Breast epithelium (tissue), 3 donors: ENCODE results near the gene RAB20.

Experiments used
- POLR2AphosphoS5 ChIP-seq, 3 donors: sonication (generic); formaldehyde crosslinking; IDR thresholded peaks; one replicate each; pipeline ENCODE4 v1.6.1; 2017; ENCODE audit warnings: antibody characterized with exemption in 3 of 3
- TF ChIP-seq, protein P1 (sequence below), 3 donors: fragments of 450-650 bp; IDR thresholded peaks; one replicate each; pipeline ENCODE4 v1.5.1; 2016 to 2017; ENCODE audit warnings: antibody characterized with exemption in 3 of 3, mild to moderate bottlenecking in 3 of 3, moderate library complexity in 3 of 3

DNA sequence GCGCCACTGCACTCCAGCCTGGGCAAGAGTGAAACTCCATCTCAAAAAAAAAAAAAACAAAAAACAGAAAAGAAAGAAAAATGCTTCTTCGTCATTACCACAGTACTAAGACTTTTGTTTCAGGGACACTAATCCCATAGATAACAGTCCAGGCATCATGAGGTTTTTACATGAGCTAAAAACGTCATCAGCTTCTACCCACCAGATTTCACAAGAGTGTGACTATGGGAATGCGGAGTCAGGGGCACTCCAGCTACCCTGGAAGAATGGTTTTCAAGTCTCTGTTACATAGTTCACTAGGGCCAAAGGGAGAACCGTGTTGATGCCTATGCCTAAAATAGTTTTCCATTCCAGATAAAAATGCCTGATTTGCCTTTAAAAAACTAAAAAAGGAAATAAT is 33.2 kb downstream of the RAB20 start:
- no peak for TF ChIP-seq POLR2AphosphoS5 (IDR thresholded peaks at IDR 0.05)
- TF ChIP-seq, protein P1, sequence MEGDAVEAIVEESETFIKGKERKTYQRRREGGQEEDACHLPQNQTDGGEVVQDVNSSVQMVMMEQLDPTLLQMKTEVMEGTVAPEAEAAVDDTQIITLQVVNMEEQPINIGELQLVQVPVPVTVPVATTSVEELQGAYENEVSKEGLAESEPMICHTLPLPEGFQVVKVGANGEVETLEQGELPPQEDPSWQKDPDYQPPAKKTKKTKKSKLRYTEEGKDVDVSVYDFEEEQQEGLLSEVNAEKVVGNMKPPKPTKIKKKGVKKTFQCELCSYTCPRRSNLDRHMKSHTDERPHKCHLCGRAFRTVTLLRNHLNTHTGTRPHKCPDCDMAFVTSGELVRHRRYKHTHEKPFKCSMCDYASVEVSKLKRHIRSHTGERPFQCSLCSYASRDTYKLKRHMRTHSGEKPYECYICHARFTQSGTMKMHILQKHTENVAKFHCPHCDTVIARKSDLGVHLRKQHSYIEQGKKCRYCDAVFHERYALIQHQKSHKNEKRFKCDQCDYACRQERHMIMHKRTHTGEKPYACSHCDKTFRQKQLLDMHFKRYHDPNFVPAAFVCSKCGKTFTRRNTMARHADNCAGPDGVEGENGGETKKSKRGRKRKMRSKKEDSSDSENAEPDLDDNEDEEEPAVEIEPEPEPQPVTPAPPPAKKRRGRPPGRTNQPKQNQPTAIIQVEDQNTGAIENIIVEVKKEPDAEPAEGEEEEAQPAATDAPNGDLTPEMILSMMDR (IDR thresholded peaks at IDR 0.05) = no peak
